Tongue (tissue), 2 donors: ENCODE measurements around the gene HGD. TPM values are rescaled to one million over a fixed set of nuclear protein-coding genes. Genes with fewer than 3 reads are reported as not detected.

Source experiments
- small RNA-seq: library from RNA; depleted of rRNA; stranded (forward); fragments of <200 nt; gene quantifications from one replicate; pipeline ENCODE3, GENCODE V24; 2014; ENCODE audit warnings: low replicate concordance
- total RNA-seq: library from RNA; depleted of rRNA; stranded (reverse); fragments of >200 nt; gene quantifications from one replicate; pipeline ENCODE4 v1.2.3, GENCODE V29; 2014

HGD gene
- total RNA-seq, 1 donor from 2014 or later: 2.5 TPM

Small RNAs within 50 kb of the gene (small RNA-seq; reads per million reads assigned to genes)
- not detected for gene MTCO1P29
- not detected for gene MTCO2P29

Other genes starting within 250 kb of the HGD start
- gene FSTL1, start 231.2 kb downstream of the HGD start, total RNA-seq: 799 TPM
- 60.2 TPM for gene NDUFB4, start 85.9 kb downstream of the HGD start, total RNA-seq
- gene RABL3, start 60.3 kb upstream of the HGD start, total RNA-seq: 17.3 TPM
- 21.2 TPM for gene GTF2E1, start 60.5 kb upstream of the HGD start, total RNA-seq
- gene STXBP5L, start 226.0 kb upstream of the HGD start, total RNA-seq: not detected